Fibroblast of peridontal ligament (primary cell): ENCODE measurements around the gene RYR1.
"Not testable (repeated sequence)": the region's sequence is repeated elsewhere in the genome, so short reads cannot be mapped to it uniquely, and the experiment has no call there.

Source experiments
- DNase-seq: peaks from one replicate; pipeline ENCODE4 v3.0.0-alpha.2; 2010; ENCODE audit errors: extremely low read depth

The RYR1 gene

DNA sequence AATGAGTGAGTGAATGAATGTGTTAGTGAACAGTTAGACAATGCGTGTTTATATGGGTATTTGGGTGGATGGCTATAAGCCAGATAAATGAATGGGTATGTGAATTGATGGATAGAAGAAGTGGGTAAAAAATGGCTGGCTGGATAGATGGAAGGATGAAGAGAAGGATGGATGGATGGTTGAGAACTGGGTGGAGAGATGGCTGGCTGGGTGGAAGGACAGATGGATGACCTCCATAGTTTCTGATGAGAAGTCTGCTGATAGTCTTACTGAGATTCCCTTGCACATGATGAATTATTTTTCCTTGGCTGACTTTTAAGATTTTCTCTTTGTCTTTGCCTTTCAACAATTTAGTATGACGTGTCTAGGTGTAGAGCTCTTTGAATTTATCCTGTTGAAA, 57.4 kb downstream of the RYR1 start:
- DNase-seq: no peak

DNA sequence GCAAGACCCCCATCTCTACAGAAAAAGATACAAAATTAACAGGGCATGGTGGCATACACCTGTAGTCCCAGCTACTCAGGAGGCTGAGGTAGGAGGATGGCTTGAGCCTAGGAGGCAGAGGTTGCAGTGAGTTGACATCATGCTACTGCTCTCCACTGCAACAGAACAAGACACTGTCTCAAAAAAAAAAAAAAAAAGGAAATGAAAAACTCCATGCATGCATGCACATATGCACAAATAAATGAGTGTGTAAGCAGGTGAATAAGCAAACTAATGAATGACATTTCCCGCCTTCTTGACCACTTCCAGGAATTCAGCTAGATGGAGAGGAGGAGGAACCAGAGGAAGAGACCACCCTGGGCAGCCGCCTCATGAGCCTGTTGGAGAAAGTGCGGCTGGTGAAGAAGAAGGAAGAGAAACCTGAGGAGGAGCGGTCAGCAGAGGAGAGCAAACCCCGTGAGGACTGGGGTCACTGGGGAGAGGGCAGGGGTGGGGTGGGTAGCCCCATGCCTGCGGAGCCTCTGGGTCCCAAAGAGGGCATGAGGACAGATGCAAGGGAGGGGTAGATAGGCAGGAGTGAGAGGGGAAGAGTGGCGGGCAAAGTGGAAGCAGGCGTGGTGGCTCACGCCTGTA, 58.8 kb downstream of the RYR1 start:
- no peak for DNase-seq

DNA sequence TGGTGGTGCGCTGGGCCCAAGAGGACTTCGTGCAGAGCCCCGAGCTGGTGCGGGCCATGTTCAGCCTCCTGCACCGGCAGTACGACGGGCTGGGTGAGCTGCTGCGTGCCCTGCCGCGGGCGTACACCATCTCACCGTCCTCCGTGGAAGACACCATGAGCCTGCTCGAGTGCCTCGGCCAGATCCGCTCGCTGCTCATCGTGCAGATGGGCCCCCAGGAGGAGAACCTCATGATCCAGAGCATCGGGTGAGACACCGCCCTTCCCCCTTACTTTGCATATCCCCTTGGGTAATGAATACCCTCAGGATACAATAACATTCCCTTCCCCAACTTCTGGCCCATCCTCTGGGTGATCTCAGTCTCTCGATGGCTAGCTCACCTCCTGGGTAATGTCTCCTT, 60.9 kb downstream of the RYR1 start:
- DNase-seq: no peak

DNA sequence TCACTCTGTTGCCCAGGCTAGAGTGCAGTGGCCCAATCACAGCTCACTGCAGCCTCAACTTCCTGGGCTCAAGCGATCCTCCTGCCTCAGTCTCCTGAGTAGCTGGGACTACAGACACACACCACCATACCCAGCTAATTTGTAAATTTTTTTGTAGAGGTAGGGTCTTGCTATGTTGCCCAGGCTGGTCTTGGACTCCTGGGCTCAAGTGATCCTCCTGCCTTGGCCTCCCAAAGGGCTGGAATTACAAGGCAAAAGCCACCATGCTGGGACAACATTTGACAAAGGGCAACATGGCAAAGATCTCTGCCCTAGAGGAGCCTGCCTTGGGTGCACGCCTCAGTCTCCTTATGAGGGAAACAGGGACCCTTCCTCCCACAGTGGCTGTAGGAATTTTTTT, 61.9 kb downstream of the RYR1 start:
- DNase-seq: not testable (repeated sequence)

DNA sequence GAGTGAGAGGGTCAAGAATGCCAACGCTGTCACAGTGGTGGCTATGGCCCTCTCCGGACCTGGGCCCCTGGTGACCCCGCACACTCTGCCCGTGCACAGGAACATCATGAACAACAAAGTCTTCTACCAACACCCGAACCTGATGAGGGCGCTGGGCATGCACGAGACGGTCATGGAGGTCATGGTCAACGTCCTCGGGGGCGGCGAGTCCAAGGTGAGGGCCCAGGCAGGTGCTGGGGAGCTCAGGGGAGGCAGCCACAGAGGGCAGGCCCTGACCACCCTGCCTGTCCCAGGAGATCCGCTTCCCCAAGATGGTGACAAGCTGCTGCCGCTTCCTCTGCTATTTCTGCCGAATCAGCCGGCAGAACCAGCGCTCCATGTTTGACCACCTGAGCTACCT, 62.6 kb downstream of the RYR1 start:
- DNase-seq: no peak

DNA sequence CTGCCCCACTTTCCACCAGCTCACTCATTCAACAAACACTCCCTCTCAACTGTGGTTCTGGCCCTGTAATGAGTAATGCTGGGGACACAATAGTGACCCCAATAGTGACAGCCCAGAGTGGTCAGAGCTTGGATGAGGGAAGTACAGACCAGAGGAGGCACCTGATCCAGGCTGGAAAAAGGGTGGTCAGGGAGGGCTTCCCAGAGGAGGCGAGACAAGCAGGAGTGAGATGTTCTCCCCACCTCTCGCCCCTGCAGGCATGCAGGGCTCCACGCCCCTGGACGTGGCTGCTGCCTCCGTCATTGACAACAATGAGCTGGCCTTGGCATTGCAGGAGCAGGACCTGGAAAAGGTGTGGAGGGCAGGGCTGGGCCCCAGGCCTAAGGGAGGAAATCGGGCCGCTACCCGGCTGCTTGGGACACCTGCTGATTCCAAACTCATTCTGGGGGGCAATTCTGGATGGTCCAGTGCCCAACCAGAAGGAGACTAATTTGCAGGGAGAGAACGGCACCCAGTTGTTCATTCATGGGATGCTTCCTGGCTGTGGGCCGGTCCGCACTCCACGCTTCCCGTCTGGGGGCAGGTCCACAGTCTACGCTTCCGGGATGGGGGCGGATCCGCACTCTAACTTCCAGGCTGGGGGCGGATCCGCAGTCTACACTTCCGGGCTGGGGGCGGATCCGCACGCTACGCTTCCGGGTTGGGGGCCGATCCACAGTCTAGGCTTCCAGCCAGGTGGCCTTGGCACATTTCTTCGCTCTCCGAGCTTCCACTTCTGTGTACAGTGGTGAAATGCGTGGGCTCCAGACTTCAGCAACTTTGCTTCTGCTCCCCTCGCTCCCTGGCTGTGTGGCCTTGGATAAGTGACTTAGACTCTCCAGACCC, 63.4 kb downstream of the RYR1 start:
- no peak for DNase-seq

DNA sequence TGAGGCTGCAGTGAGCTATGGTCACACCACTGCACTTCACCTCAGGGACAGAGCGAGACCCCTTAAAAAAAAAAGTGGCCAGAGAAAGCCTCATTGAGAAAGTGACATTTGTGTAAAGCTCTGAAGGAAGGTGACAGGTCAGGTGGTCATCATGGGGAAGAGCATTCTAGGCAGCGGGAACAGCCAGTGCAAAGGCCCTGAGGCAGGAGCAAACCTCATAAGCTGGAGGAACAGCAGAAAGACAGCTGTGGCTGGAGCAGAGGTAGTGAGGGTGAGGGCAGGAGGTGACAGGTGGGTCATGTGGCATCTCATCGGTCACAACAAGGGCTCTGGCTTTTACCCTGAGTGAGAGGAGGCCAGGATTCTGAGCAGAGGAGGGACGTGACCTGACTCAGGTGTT, 64.4 kb downstream of the RYR1 start:
- no peak for DNase-seq

DNA sequence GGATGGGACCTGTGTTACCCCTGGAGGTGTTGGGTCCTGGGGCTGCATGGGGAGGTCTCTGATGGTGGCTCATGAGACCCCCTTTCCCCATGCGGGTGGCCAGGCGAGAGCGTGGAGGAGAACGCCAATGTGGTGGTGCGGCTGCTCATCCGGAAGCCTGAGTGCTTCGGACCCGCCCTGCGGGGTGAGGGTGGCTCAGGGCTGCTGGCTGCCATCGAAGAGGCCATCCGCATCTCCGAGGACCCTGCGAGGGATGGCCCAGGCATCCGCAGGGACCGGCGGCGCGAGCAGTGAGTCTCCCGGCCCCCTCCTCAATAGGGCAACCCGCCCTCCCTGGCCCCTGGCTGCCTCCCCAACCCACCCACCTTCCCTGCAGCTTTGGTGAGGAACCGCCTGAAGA, 66.0 kb downstream of the RYR1 start:
- no peak for DNase-seq

DNA sequence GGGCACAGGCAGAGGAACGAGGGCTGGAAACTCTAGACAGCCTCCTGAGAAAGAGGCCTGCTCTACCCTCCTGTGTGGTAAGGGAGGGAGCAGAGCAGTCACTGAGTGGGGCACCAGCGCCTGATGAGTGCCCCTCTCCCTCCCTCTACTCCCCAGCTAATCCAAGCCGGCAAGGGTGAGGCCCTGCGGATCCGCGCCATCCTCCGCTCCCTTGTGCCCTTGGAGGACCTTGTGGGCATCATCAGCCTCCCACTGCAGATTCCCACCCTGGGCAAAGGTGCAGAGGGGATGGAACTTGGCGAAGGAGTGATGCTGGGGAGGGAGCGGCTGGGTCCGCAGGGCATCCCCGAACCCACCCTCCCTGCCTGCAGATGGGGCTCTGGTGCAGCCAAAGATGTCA, 67.0 kb downstream of the RYR1 start:
- DNase-seq: no peak

DNA sequence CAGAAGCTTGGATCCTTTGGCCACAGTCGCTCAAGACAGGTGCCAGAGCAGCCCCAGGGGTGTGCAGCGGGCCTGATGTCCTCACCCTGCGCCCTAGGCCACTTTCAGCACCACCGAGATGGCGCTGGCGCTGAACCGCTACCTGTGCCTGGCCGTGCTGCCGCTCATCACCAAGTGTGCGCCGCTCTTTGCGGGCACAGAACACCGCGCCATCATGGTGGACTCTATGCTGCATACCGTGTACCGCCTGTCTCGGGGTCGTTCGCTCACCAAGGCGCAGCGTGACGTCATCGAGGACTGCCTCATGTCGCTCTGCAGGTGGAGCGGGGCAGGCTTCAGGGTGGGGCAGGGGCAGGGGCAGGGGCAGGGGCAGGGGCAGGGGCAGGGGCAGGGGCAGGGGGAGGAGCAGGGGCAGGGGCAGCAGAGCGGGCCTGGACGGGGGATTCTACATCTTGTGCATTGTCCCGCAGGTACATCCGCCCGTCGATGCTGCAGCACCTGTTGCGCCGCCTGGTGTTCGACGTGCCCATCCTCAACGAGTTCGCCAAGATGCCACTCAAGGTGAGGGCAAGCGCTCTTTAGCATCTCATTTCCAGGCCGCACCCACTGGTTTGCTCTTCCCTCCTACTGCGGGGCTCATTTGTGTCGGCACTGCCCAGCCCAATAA, 69.1 kb downstream of the RYR1 start:
- no peak for DNase-seq

DNA sequence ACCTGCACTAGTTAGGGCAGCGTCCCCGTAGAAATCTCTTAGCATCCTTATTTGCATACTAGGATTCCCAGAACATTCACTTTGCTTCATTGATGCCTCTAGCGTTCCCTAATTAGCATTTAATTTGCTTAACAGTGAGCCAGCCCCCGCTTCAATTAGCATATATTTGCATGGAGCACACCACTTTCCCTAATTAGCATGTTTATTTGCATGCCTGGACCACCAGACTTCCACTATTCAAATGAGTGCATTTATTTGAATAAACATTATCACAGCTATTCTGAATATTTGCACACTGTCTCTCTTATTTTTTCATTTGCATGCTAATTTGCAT, 69.6 kb downstream of the RYR1 start:
- DNase-seq: no peak

DNA sequence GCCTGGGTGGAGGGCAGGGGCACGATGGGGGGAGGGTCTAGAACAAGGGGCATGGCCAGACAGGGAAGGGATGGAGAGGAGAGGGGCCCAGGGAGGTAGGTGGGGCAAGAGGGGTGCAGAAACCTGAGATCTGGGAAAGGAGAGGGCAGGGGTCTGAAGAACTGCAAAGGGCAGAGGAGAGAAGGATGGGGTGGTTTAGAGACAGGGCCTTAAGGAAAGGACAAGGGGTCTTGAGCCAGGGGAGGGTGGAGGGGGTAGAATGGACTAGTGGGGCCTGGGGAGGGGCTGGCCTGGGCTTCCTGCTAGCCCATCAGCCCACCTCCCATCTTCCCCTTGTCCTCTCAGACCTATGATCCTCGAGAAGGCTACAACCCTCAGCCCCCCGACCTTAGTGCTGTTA, 72.5 kb downstream of the RYR1 start:
- DNase-seq: no peak

DNA sequence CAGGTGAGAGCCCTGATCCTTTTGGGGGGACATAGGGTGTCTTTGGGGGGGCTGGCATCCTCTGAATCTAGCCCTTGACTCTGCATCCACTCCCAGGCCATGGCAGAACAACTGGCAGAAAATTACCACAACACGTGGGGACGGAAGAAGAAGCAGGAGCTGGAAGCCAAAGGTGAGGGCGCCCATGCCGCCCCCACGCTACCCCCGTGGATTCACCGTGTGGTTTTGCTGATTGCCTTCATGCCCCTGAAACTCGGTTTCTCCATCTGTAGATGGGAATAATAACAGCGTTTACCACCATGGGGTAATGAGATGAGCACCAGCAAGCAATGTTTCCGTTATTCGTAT, 72.9 kb downstream of the RYR1 start:
- no peak for DNase-seq

DNA sequence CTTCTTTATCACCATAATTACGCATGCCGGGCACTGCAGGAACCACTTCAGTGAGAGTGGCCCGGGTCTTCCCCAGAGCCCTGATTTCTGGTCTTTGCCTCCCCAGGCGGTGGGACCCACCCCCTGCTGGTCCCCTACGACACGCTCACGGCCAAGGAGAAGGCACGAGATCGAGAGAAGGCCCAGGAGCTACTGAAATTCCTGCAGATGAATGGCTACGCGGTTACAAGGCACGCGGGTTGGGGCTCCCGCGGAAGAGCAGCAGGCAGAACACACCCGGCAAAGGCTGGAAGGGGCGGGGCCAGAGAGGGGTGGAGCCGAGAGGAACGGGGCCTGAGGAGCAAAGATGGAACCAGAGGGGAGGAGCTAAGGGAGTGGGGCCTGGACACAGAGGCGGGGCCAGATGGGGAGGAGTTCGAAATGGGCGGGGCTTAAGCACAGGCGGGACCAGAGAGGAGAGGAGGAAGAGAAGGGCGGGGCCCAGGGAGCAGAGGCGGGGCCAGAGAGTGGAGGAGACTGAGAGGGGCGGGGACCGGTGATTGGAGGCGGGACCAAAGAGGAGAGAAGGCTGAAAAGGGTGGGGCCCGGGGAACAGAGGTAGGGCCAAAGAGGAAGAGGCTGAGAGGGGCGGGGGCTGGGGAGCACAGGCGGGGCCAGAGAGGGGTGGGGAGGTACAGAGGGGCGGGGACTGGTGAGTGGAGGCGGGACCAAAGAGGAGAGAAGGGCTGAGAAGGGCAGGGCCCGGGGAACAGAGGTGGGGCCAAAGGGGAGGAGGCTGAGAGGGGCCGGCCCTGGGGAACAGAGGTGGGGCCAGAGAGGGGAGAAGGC, 73.4 kb downstream of the RYR1 start:
- peak; percentile 14 for DNase-seq

DNA sequence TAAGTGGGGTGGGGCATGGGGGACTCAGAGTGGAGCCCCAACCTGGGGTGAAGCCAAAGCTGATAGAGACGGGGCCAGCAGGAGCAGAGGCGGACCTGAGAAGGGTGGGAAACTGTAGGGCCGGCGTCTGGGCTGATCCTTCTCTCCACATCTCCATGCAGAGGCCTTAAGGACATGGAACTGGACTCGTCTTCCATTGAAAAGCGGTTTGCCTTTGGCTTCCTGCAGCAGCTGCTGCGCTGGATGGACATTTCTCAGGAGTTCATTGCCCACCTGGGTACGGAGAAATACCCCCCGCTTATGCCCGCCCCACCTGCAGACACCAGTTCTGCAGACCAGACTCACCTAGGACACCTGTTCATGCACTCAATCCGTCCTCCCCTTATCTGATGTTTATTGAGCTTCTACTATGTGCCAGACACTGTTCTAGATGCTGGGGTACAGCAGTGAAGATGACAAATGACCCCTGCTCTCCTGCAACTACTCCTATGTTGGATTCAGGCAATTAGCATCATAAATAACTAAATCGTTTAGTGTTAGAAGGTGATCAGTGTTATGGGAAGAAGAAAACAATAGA, 74.1 kb downstream of the RYR1 start:
- DNase-seq: no peak

DNA sequence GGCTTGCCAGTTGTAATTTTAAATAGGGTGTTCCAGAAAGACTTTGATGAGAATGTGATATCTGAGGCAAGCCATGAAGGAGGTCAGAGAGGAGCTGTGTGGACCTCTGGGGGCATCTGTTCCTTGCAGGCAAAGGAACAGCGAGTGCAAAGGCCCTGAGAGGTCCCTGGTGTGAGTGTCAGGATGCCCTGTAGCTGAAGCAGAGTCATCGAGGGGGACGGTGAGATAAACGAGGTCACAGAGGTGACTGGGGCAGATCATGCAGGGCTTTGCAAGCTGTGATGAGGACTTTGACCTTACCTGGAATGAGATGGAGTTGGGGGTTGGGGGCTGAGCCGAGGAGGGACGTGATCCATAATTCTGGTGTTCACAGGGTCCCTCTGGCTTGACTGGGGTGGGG, 75.0 kb downstream of the RYR1 start:
- no peak for DNase-seq

DNA sequence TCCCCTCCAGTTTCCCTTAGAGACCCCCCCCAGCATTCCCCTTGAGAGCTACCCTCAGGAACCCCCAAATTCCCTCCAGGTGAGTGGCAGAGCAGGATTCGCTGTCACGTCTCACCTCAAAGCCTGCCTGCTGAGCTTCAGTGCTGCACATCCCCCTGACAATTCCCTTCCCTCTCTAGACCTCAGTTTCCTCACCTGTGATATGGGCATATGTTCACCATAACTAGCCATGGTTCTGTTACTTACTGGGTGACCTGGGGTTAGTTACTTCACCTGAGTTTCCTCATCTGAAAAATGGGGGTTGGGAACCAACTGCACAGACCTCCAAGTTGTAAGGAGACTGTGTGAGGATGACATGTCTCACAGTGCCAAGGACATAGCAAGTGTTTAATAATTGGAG, 75.5 kb downstream of the RYR1 start:
- no peak for DNase-seq

DNA sequence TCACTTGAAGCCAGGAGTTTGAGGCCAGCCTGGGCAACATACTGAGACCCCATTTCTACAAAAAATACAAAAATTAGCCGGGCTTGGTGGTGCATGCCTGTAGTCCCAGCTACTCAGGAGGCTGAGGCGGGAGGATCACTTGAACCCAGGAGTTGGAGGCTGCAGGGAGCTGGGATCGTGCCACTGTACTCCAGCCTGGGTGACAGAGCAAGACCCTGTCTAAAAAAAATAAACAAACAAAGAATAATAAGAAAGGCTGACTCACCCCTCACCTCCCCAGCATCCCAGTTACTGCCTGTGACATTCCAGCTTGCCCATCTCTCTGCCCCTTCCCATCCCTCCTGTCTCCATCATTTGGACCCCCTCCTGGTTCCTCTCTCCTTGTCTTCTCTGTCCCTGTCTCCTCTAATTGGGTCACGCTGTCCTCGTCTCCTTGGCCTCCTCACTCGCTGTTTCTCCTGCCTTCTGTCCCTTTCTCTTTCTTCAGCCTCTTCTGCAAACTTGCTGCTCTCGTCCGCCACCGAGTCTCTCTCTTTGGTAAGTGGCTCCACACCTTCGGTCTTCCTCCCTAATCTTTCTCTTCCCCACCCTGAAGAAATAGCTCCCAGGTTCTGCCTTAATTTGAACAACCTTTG, 77.7 kb downstream of the RYR1 start:
- no peak for DNase-seq

DNA sequence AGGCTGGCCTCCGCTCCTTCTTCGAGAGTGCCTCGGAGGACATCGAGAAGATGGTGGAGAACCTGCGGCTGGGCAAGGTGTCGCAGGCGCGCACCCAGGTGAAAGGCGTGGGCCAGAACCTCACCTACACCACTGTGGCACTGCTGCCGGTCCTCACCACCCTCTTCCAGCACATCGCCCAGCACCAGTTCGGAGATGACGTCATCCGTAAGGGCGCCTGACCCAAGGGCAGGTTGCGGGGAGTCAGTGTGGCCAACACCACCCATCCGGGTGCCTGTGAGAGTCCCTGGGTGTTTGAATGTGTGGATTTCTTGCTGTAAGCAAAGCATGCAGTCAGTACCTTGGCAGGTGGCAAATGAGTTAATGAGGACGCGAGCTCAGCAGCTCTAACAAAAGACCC, 78.8 kb downstream of the RYR1 start:
- no peak for DNase-seq

DNA sequence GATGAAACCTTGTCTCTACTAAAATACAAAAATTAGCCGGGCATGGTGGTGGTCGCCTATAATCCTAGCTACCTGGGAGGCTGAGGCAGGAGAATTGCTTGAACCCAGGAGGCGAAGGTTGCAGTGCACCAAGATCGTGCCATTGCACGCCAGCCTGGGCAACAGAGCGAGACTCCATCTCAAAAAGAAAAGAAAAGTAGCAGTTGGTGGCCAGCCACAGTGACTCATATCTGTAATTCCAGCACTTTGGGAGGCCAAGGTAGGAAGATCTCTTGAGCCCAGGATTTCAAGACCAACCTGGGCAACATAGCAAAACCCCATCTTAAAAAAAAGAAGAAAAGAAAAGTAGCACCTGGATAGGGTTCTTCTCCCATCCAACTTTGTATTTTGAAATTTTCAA, 79.7 kb downstream of the RYR1 start:
- DNase-seq: not testable (repeated sequence)

DNA sequence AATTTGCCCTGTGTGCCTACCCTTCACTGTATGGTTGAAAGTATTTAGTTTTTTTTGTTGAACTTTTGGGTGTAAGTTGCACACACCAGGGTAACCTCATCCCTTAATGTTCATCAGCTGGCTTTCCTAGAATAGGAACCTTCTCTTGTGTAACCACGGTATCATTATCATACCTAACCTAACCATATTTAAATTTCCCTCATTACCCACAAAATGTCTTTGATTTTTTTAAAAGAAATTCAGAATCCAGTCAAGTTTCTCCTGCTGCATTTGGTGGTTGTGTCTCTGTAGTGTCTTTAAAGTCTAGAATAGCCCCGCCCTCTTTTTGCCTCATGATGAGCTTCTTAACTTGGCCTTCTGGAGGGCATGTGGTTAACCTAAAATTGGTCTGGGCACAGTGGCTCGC, 80.3 kb downstream of the RYR1 start:
- no peak for DNase-seq
